Femur (tissue), 1 donor: Measurements from ENCODE around the gene SH3D21.

Experiments
- DNase-seq: peaks from one replicate; pipeline ENCODE4 v3.0.0-alpha.2; 2017

The SH3D21 gene

GRCh38 chr1:36330940-36331339 lies 24.8 kb downstream of the SH3D21 start:
- DNase-seq: no peak

GRCh38 chr1:36337830-36338229 lies 31.7 kb downstream of the SH3D21 start:
- no peak for DNase-seq

DNA sequence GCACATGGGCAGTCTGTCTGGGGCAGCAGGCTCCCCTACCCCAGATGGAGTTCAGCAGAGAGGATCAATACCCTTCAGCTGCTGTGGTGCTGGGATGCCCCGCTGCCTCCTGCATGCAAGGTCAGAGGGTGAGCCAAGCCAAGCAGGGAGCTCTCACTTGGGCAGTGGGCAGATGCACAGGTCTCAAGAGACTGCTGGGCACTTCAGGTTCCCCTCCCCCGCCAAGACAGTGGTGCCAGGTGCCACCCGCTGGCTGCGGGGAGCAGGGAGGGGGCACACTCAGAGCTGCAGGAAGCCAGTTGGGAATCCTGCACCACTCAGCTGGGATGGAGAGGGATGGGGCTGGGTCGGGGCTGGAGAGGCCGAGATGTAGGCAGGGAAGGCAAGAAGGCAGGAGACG lies 33.0 kb downstream of the SH3D21 start:
- no peak for DNase-seq

DNA sequence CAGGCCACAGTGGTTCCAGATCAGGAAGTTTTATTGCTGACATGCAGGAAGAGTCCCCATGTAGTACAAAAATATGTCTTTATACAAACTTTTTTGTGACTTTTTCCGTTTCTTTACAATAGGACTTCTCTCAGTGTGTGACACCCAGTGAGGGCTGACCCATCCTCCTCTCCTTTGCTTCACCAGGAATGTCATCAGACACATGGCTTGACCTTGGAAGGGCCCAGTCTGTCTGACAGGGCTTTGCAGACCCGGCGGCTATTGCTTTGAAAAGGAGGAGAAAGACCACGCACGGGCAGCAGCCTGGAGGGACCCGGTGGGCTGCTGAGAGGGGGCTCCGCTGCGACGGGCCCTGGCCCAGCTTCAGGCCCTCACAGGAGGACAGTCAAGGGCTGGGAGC lies 33.4 kb downstream of the SH3D21 start:
- DNase-seq: no peak

GRCh38 chr1:36341626-36342320 lies 35.6 kb downstream of the SH3D21 start:
- no peak for DNase-seq

DNA sequence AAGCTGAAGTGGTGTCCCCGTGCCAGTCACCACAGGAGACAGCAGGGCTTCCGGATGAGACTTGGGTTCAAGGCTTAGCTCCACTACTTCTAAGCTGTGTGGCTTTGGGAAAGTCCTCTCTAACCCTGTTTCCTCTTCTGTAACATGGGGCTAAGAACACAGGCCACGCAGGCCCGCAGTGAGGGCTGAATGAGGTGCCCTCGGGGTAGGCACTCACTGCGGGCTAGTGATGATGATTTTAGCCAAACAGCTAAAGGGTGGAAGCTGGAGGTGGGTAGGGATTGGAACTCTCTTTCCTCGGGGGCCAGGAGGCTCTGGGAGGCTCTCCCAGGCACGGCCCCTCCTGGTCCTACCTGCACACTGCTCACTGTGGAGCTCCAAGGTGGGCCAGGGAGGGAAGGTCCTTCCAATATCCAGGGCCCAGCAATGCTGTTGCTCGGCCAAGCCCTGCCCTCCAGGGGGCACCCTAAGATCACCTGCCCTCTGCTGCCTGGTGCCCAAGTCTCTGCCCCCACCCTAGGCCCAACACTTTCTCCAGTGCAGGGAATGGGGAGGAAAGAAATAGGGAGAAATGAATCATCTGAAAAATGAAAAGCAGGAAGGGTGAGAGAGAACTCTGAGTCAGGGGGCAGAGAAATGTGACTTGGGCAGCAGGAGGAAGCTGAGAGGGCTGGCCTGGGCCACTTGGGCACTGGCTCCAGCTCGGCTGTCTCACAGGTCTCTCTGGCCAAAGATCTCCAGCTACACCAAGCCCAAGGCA lies 36.4 kb downstream of the SH3D21 start:
- no peak for DNase-seq

GRCh38 chr1:36343651-36344394 lies 37.7 kb downstream of the SH3D21 start:
- no peak for DNase-seq

GRCh38 chr1:36344395-36344680 lies 38.2 kb downstream of the SH3D21 start:
- no peak for DNase-seq

GRCh38 chr1:36345353-36345752 lies 39.2 kb downstream of the SH3D21 start:
- no peak for DNase-seq

GRCh38 chr1:36346741-36347370 lies 40.7 kb downstream of the SH3D21 start:
- DNase-seq: no peak

DNA sequence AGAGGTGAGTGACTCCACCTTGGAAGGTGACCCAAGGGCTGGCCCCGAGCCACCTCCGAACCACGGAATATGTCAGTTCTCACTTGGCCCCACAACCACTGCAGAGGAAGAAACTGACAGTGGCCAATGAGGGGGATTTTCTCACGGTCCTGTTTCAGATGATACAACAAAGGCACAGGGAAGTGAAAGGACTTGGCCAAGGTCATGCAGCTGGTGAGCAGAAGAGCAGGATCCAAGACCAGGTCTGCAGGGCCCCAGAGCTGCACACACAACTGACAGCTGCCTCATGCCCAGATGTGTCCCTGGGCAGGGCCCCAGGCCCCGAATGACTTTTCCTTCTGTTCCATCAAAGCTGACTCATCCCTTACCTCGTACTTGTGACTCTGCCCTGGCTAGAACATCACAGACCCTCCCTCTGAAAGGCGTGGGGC lies 43.1 kb downstream of the SH3D21 start:
- DNase-seq: no peak

DNA sequence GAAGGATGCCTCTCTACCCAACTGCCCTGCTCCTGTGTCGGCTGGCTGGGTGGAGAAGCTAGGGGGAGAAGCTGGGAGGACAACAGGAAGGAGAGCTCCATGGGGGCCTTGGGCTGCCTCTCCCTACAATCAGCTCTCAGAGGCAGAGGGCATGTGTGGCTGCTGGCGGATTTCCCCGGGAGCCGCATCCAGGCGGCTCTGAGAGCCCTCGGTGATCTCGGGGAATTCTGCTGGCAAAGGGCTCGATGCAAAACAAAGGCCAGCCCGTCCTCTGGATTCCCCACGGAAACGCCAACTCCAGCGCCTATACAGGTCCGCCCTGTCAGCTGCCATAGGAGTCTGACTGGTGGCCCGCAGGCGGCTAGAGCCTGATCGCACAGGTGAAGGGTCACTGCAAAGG lies 43.7 kb downstream of the SH3D21 start:
- no peak for DNase-seq

DNA sequence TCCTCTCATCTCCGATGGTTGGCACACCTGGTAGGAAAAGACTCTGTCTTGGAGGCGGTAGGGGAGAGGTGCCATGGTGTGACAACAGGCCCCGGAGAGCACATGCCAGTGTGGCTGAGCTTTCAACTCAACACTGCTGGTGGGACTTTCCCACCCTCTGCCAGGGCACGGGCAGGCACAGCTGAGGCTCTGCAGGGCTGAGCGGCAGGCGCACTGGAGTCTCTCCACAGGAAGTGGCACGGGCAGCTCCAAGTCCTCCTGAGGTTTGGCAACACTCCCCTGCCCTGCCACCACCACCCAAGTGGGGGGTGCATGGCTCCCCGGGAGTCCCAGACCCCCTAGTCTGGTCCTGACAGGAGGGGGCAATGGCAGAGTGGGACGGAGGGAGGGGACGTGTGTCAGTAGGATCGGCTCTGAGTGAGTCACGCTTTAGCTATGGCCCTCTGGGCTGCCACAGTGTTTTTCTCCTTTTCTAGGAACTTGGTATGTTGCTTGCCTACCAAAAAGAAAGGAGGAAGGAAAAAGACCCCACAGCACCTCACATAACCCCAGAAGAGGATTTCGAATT lies 44.6 kb downstream of the SH3D21 start:
- peak; percentile 63 for DNase-seq

- DNase-seq: peak; percentile 55
These were observed 45.2 kb downstream of the SH3D21 start for GRCh38 chr1:36351227-36351977.

DNA sequence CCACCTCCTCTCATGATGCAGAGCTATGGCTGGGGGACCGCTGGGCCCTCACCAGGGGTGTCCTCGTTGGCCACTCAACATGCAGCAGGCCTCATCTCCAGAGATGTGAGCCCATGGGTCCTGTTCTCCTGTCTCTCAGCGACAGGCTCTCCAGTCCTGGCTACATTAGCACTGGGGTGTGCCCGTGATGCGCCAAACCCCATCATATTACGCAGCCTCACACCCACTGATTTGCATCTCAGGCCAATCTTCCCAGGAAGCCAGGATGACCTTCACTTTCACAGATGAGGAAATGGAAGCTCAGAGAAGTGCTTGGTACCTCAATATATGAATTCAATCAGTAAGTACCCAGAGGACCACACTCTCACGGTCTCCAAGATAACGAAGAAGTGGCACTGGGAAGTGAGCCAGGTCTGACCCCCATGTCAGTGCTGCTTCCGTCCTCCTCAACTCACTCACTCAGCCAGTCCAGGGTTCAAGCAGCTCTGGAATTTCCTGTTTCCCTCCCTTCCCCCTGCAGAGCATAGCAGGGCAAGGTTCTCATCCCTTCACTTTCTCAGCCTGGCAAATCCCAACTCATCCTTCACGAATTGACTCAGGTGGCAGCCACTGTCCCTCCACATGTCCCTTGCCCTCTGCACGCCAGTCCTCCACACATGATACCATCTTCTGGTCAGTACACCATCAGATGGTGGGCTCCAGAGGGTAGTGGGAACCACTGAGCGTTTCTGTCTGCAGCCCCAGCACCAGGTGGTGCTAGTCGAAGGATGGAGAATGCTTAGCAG lies 46.1 kb downstream of the SH3D21 start:
- no peak for DNase-seq

- no peak for DNase-seq
These were observed 47.0 kb downstream of the SH3D21 start for GRCh38 chr1:36352910-36353878.

DNA sequence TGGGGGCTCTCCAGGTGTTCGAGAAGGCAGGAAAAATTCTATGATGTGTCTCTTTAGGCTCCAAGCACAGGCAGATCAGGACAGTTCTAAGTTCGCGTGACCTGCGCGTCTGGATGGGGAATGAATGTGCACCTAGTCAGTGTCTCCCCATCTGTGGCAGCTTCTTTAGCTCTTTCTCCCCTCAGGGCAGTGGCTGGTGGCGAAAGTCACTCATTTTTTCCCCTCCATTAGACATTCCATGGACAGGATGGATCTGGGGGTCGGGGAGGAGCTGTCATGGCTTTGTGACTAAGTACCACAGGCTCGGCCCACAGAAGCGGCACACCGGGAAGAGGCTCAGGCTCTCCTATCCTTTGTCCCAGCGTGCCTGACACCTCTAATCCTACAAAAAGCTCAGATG lies 48.3 kb downstream of the SH3D21 start:
- no peak for DNase-seq

GRCh38 chr1:36355811-36356210 lies 49.6 kb downstream of the SH3D21 start:
- no peak for DNase-seq

- no peak for DNase-seq
These were observed 52.4 kb downstream of the SH3D21 start for GRCh38 chr1:36358514-36359084.

GRCh38 chr1:36359383-36359782 lies 53.2 kb downstream of the SH3D21 start:
- DNase-seq: no peak
